GM23338 (cell line): ENCODE results near the gene ENTPD3.

Experiments
- CTCF ChIP-seq, 2 experiments: fragments of 200-600 bp in 1 of 2; sonication (generic) in 1 of 2; conservative IDR thresholded peaks; 2 replicates each; pipeline versions ENCODE4 v1.5.1 to v1.6.1; 2016 to 2017; ENCODE audit warnings: antibody characterized with exemption in 2 of 2, low read depth in 2 of 2, mild to moderate bottlenecking in 2 of 2, moderate library complexity in 1 of 2
- EZH2 ChIP-seq: fragments of 200-600 bp; sonication (generic); IDR thresholded peaks from one replicate; pipeline ENCODE4 v1.8.0; 2017; ENCODE audit warnings: antibody characterized with exemption, mild to moderate bottlenecking, low read depth; ENCODE audit not compliant: unreplicated experiment
- EZH2phosphoT487 ChIP-seq: fragments of 200-600 bp; sonication (generic); IDR thresholded peaks from one replicate; pipeline ENCODE4 v1.8.1; 2018; ENCODE audit warnings: antibody characterized with exemption; ENCODE audit not compliant: unreplicated experiment
- JUNB ChIP-seq: IDR thresholded peaks from one replicate; pipeline ENCODE4 v1.6.1; 2016; ENCODE audit warnings: antibody characterized with exemption; ENCODE audit not compliant: unreplicated experiment
- REST ChIP-seq: IDR thresholded peaks from one replicate; pipeline ENCODE4 v1.6.1; 2018; ENCODE audit warnings: antibody characterized with exemption; ENCODE audit not compliant: unreplicated experiment

- TF ChIP-seq CTCF (conservative IDR thresholded peaks at IDR 0.05; ENCODE audit: low read depth in 2 of 2) (no peak), EZH2 (no peak), JUNB (no peak), REST (no peak), EZH2phosphoT487 (no peak)
These were observed 17.3 kb upstream of the ENTPD3 start for GRCh38 chr3:40369716-40370115.
